Muscle of arm (tissue), 12 donors: ENCODE measurements around the gene PCK1. TPM values are rescaled to one million over a fixed set of nuclear protein-coding genes. Genes with fewer than 3 reads are reported as not detected.

Experiments used
- DNase-seq: peaks from one replicate; pipeline ENCODE4 v3.0.0-alpha.2; 2013
- polyA plus RNA-seq, 12 donors: library from polyadenylated mRNA; unstranded; fragments of 120-200 nt; gene quantifications; one replicate each; pipeline ENCODE4 v1.2.1, GENCODE V29; 2013; ENCODE audit not compliant: insufficient read length in 12 of 12

Gene PCK1
- polyA plus RNA-seq, 12 donors = 0.10 to 0.99 (median 0.16) TPM; not detected in 5

- no peak for DNase-seq
These were observed 42.2 kb downstream of the PCK1 start for GRCh38 chr20:57603120-57603519.

GRCh38 chr20:57605045-57605444, 44.1 kb downstream of the PCK1 start:
- no peak for DNase-seq

DNA sequence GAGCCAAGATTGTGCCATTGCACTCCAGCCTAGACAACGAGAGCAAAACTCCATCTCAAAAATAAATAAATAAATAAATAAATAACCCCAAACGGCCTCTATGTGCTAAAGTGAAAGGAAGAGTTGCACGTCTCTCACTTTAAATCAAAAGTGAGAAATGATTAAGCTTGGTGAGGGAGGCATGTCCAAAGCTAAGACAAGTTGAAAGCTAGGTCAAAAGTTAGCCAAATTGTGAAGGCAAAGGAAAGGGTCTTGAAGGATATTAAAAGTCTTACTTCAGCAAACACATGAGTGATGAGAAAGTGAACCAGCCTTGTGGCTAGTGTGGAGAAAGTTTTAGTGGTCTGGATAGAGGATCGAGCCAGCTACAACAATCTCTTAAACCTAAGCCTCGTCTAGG, 45.0 kb downstream of the PCK1 start:
- no peak for DNase-seq

DNA sequence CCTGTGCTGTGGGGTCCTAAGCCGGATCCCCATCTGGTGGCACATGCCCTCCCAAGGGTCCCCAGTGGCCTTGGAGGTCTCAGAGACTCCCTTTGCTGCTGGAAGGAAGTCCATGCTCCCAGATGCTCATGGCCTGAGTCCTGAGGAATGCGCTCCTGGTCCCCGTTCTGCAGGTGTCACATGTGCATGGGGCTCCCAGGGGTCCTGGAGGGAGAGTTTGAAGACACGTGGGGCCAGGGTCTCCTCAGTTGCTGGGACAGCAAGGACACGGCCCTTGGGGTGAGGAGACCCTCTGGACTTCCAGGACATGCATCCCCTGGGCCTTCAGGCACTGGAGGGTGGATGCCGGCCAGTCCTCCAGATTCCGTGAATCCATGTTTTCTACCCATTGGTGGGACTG, 47.6 kb downstream of the PCK1 start:
- no peak for DNase-seq

DNA sequence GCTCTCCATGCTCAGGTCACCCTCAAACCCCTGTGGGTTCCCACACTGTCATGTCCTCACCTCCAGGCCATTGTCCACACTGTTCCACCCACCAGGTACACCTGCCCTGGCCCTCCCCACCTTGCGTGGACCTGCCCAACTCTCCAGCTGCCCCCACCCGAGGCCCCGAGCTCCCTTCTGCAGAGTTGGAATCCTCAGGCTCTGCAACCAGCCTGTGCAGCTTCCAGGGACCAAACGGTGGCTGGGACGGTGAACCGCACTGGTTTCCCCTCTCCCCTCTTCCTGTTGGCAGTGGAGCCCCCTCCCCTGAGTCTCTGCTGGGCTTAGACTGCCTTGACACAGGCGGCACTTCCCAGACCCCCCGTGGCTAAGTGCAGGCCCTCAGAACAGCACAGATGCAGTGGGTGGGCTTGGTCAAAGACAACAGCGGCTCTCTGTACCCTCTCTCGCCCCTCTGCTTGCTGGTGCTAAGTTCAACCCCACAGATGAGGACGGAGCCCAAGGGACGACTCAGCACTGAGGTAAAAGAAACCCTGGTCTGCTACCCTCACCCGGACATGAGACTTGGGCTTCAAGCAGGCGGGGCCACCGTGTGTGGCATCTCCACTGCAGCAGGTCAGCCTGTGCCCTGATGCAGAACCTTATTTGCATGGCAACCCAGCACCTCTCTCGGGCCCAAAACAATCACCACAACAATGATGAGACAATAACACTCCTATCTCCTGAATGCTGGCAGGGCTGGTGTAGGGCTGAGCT, 48.4 kb downstream of the PCK1 start:
- DNase-seq = no peak

- DNase-seq = no peak
These were observed 48.9 kb downstream of the PCK1 start for GRCh38 chr20:57609842-57610167.

- DNase-seq = no peak
These were observed 49.5 kb downstream of the PCK1 start for GRCh38 chr20:57610261-57610952.

DNA sequence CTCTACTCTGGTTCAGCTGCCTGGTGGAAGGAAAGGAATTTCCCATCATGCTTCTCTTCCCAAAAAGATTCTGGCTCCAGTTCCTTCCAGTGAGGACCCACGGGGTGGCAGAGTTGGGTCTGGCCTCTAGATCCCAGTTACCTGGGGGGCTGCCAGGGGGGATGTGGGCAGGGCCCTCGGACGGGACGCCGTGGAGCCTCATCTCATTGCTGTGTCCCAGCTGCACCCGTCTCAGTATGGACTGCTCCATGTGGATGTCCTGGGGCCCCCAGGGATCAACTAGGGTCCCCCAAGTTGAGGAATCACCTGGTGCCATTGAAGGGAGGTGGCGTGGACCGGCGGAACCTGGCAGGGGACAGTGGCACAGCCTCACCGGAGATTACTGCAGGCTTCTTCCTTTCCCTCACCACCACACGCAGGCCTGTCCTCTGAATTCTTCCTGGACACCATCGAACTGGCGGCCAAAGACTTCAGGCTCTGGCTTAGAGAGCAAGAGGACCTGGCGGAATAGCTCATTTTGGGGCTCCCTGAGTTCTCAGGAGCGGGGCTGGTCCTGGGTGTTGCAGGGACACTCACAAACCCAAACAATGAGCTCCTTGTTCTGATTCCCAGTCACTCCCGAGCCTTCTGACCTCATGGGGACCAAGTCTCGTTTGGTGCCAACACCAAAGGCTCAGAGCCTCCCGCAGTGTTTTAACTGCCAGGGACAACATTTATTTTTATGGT, 50.8 kb downstream of the PCK1 start:
- no peak for DNase-seq

DNA sequence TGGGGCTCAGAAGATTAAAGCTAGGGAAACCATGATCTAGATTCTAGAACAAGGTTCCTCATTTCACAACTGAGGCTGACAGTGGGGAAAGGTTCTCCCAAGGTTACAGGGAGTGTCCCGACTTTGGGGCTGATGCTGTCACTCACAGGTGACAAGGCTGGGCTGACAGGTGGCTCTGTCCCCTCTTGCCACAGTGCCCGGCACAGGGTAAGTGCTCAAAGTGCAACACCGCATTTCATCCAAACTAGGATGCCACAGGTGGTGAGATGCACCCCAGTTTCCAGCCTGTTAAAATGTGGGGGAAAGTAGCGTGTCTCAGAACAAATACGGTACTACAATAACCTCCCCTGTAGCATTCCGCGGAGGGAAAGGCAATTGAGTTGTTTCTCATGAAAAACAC, 51.5 kb downstream of the PCK1 start:
- DNase-seq = no peak

DNA sequence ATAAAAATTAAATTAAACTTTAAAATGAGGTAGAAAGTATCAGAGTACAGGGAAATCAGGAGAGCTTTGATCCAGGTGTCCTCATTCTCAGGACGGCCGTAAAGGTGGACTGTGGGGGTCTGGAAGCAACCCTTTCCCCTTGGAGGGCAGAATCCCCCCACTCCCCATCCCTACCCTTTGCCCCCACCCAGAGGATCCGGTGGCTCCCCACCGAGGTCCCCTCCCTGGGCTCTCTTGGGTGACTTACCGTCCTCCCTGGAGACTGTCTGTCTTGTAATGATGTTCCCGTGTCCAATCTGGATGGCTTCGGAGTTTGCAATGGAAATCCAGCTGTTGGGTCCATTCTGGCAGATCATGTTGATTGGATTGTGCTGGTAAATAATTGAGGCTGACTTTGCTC, 52.0 kb downstream of the PCK1 start:
- DNase-seq = no peak

GRCh38 chr20:57613481-57613921, 52.6 kb downstream of the PCK1 start:
- DNase-seq = no peak

DNA sequence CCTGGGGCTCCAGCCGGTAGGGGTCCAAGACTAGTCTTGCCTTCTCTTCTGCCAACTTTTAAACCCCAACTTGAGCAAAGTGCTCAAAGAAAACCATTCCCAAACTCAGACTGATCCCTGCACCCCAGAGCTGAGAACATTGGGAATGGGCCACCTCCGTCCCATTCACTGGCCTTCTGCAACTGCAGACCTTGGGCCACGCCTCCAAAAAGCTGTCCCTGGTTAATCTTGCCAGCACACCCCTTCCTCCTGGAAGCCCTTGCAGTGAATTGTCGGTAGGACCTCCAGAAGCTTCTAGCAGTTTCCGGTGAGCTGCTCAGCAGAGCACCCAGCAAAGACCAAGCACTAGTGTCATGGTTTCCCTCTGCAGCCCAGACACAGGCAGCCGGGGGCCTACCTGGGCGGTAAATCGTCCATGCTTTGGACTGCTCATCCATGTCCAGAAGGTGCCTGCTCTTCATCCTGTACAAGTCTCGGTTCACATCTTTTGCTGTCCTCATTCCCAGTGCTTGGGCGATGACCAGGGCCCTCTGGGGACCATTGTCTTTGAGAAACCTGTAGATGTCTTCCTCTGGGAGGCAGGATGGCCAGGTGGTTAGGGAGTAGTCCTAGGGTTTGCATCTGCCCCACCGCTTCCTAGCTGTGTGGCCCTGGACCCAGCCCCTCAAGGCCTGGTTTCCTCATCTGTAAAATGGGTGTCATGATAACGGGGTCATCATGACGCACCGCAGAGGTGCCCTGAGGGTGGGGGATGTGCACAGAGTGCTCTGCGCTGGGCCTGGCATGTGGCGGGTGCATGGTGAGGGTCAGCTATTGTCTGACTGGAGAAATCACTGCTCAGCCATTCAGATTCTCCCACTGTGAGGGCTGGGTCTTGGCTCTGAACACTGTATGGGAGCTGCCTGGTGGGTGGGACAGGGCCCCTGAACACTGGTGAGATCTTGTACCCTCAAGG, 53.9 kb downstream of the PCK1 start:
- DNase-seq = no peak

DNA sequence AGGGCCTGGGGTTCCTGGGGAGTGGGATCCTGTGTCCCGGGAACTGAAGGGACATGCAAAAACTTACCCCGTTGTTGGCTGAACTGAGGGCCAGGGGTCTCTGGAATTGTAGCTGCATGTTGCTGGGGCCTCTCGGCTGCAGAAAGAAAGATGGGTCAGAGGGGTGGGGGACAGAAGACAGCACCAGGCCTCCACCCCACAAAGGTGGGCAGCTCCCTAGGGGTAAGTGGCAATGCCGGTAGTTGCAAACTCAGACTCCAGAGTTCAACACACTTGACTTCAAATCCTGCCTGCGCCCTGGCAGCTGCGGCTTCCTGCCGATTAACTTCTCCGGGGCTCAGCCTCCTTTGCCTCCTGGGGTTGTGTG, 54.5 kb downstream of the PCK1 start:
- DNase-seq = no peak

DNA sequence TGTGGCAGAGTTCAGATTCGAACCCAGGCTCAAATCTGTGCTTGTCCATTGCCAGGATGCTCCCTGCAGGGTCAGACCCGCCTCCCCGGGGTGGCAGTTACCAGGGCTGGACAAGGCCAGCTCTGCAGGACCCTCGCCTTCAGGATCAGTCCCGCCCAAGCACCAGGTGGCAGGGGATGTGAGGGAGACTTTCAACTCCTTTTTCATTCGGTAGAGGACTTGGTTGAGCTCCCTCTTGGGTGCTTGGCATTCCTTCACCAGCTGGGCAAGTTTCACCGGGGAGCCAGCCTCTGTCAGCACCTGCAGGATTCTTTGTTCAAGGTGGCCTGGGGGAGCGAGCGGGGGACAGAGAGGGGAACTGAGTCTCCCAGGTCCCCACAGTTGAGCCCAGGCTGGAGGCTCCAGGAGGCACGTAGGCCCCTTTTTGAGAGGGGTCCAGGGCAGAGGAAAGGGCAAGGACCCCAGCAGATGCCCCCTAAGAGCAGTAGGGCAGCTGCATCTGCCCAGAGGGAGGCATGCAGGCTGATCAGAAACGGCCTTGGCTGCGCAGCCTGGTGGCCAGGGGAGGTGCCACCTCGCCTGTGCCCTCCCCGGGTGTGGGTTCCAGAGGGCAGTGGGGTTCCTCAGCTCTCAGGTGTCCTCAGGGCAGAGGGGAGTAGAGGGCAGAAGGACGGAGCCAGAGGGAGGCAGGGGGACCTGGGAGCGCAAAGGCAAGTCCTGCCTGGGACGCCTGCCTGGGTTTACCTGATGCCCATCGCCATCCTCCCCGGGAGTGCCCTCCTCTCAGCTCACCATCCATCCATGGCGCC, 55.4 kb downstream of the PCK1 start:
- DNase-seq = no peak

GRCh38 chr20:57617079-57617795, 56.3 kb downstream of the PCK1 start:
- no peak for DNase-seq

Other genes with a start within 250 kb of the PCK1 start
- not detected for gene SPO11, start 231.3 kb upstream of the PCK1 start, polyA plus RNA-seq
- 10 to 100 TPM in 11 of 12 donors, not detected in 1; 11.2 to 33.3 (median 27.5) TPM for gene RAE1, start 209.9 kb upstream of the PCK1 start, polyA plus RNA-seq
- 10 to 100 TPM in 11 of 12 donors, not detected in 1; 38.3 to 92.5 (median 54.2) TPM for gene RBM38, start 169.7 kb upstream of the PCK1 start, polyA plus RNA-seq
- gene CTCFL, start 36.0 kb upstream of the PCK1 start, polyA plus RNA-seq = under 1 TPM in 10 of 12 donors, not detected in 2; 0.08 to 0.45 (median 0.20) TPM
- under 1 TPM in 3 of 12 donors, not detected in 9; 0.12 to 0.25 (median 0.14) TPM for gene ZBP1, start 59.3 kb downstream of the PCK1 start, polyA plus RNA-seq
- 10 to 100 TPM; 16.1 to 93.0 (median 22.5) TPM for gene PMEPA1, start 148.9 kb downstream of the PCK1 start, polyA plus RNA-seq